ENCODE data around the gene TAF7L. TPM values are rescaled to one million over a fixed set of nuclear protein-coding genes. Genes with fewer than 3 reads are reported as not detected.

Gene TAF7L
- total RNA-seq, 1 donor from 2014 or later, result not detected

- ATAC-seq (no peak), DNase-seq (no peak)
- Histone ChIP-seq H3K4me1 (no peaks in the 10 kb centered on the region), H3K27ac (no peak overlapping the region), H3K4me3 (no peak overlapping the region), H3K9me3 (no peaks in the 10 kb centered on the region), H3K36me3 (no peaks in the 10 kb centered on the region), H3K27me3 (no peaks in the 10 kb centered on the region)
- TF ChIP-seq CTCF (IDR thresholded peaks at IDR 0.05), result no peak
- intact Hi-C loops (cut with DNase I), result no loop called here
Observed at GRCh38 chrX:101258259-101258581, 32.9 kb downstream of the TAF7L start.

GRCh38 chrX:101257448-101258258 lies 33.5 kb downstream of the TAF7L start:
- Histone ChIP-seq H3K4me3 (no peak overlapping the region), H3K36me3 (no peaks in the 10 kb centered on the region), H3K9me3 (no peaks in the 10 kb centered on the region), H3K27me3 (no peaks in the 10 kb centered on the region), H3K27ac (no peak overlapping the region), H3K4me1 (no peaks in the 10 kb centered on the region)
- ATAC-seq (no peak), DNase-seq (no peak)
- intact Hi-C loops (cut with DNase I), result no loop called here
- TF ChIP-seq CTCF (IDR thresholded peaks at IDR 0.05), result no peak

- intact Hi-C loops (cut with DNase I), result no loop called here
- Histone ChIP-seq H3K36me3 (no peaks in the 10 kb centered on the region), H3K27me3 (no peaks in the 10 kb centered on the region), H3K27ac (no peak overlapping the region), H3K4me1 (no peaks in the 10 kb centered on the region), H3K4me3 (no peak overlapping the region), H3K9me3 (no peaks in the 10 kb centered on the region)
- DNase-seq (no peak), ATAC-seq (no peak)
- no peak for TF ChIP-seq CTCF (IDR thresholded peaks at IDR 0.05)
Observed at GRCh38 chrX:101252634-101253033, 38.5 kb downstream of the TAF7L start.

DNA sequence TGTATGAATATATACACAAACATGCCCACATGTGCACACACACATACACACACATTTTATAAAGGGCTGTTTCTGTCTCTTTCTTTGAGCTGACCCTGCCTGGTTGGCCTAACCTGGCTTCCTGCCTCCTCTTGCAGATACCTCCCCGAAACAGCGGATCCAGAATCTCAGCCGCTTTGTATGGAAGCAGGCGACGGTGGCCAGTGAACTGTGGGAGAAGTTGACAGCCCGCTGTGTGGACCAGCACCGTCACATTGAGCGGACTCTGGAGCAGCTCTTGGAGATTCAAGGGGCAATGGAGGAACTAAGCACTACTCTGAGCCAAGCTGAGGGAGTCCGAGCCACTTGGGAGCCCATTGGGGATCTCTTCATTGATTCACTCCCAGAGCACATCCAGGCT lies 49.6 kb downstream of the TAF7L start:
- H3K27me3 ChIP-seq, result no peaks in the 10 kb centered on the region
- ATAC-seq (no peak), DNase-seq (no peak)
- no peak overlapping the region for H3K4me3 ChIP-seq
- no peaks in the 10 kb centered on the region for H3K9me3 ChIP-seq
- H3K4me1 ChIP-seq, result no peaks in the 10 kb centered on the region
- no peak overlapping the region for H3K27ac ChIP-seq
- H3K36me3 ChIP-seq, result no peaks in the 10 kb centered on the region
- intact Hi-C loops (cut with DNase I), result no loop called here
- TF ChIP-seq CTCF (IDR thresholded peaks at IDR 0.05), result no peak

DNA sequence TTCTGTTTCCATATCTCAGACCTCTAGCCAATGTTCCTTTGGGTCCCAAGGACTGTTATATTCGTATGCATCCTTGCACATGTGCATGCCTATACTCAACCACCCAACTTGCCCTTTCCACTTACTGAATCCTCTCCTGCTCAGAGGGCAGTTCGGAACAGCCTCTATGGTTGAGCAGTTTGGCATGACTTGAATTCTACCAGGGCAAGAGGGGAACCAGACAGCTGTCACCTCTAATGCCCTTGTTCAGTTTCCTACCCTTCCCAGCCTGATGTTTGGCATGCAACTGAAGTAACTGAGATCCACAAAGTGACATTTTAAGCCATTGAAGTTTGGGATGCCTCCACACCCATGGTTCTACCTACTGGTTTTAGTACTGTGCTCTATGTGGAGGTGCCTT lies 54.1 kb downstream of the TAF7L start:
- Histone ChIP-seq H3K27me3 (no peaks in the 10 kb centered on the region), H3K36me3 (no peaks in the 10 kb centered on the region), H3K9me3 (no peaks in the 10 kb centered on the region), H3K27ac (no peak overlapping the region), H3K4me1 (no peaks in the 10 kb centered on the region), H3K4me3 (no peak overlapping the region)
- DNase-seq (no peak), ATAC-seq (no peak)
- intact Hi-C loops (cut with DNase I), result no loop called here
- TF ChIP-seq CTCF (IDR thresholded peaks at IDR 0.05), result no peak

DNA sequence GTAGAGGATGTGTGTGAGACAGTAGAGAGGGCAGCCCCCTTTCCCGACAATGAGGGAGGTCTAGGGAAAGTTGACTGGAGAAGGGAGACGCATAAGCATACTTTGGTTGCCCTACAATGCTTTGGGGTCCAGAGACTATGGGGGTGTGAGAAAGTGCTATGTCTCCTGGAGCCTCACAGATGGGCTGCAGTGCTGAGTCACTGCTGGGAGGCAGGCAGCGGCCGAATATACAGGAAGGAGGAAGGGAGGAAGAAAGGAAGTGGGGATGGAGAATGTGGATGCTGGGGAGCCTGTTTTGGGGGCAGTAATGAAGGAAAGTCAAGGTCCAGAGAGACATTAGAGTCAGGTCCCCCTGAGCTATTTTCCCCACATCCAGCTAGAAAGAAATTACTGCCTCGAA lies 58.8 kb downstream of the TAF7L start:
- no peaks in the 10 kb centered on the region for H3K4me1 ChIP-seq
- DNase-seq (no peak), ATAC-seq (no peak)
- no peaks in the 10 kb centered on the region for H3K9me3 ChIP-seq
- no peak for TF ChIP-seq CTCF (IDR thresholded peaks at IDR 0.05)
- H3K36me3 ChIP-seq, result no peaks in the 10 kb centered on the region
- H3K4me3 ChIP-seq, result no peak overlapping the region
- no peak overlapping the region for H3K27ac ChIP-seq
- no peaks in the 10 kb centered on the region for H3K27me3 ChIP-seq
- intact Hi-C loops (cut with DNase I), result no loop called here

Measured in upper lobe of right lung (tissue), 1 donor.